Liver (tissue), 9 donors: Measurements from ENCODE around the gene SERHL2. TPM values are rescaled to one million over a fixed set of nuclear protein-coding genes. Genes with fewer than 3 reads are reported as not detected.
"Not testable (repeated sequence)": the region's sequence is repeated elsewhere in the genome, so short reads cannot be mapped to it uniquely, and the experiment has no call there.

Experiments used
- DNase-seq: peaks from one replicate; pipeline ENCODE4 v3.0.0-alpha.2; 2017; ENCODE audit warnings: low spot score
- H3K27ac ChIP-seq, 2 donors: one replicate each; pipeline ENCODE4 v1.7.0; 2013; ENCODE audit warnings: inconsistent platforms in 2 of 2, low read length in 2 of 2, control low read depth in 1 of 2, low read depth in 1 of 2, mild to moderate bottlenecking in 1 of 2
- H3K27me3 ChIP-seq, 4 donors: one replicate each; pipeline versions ENCODE4 v1.6.1 to v1.7.0; 2013; ENCODE audit warnings: low read length in 3 of 4, inconsistent platforms in 1 of 4, mild to moderate bottlenecking in 1 of 4, moderate library complexity in 1 of 4; ENCODE audit not compliant: control insufficient read depth in 4 of 4, insufficient read depth in 4 of 4
- H3K36me3 ChIP-seq, 4 donors: one replicate each; pipeline versions ENCODE4 v1.6.1 to v1.7.0; 2013; ENCODE audit warnings: low read length in 3 of 4, mild to moderate bottlenecking in 3 of 4, low read depth in 1 of 4, moderate library complexity in 1 of 4; ENCODE audit not compliant: control insufficient read depth in 4 of 4, insufficient read depth in 3 of 4
- H3K4me1 ChIP-seq, 4 donors: one replicate each; pipeline versions ENCODE4 v1.6.1 to v1.7.0; 2013; ENCODE audit warnings: low read length in 3 of 4, mild to moderate bottlenecking in 3 of 4, moderate library complexity in 1 of 4; ENCODE audit not compliant: control insufficient read depth in 4 of 4, insufficient read depth in 4 of 4
- H3K4me3 ChIP-seq, 3 donors: one replicate each; pipeline versions ENCODE4 v1.6.1 to v1.7.0; 2013; ENCODE audit warnings: low read length in 3 of 3, control low read depth in 1 of 3, low read depth in 1 of 3, mild to moderate bottlenecking in 1 of 3
- H3K9ac ChIP-seq, 2 donors: one replicate each; pipeline ENCODE4 v1.7.0; 2013; ENCODE audit warnings: low read length in 2 of 2, mild to moderate bottlenecking in 2 of 2, moderate library complexity in 2 of 2, control low read depth in 1 of 2, low read depth in 1 of 2
- H3K9me3 ChIP-seq, 4 donors: one replicate each; pipeline versions ENCODE4 v1.6.1 to v1.7.0; 2013; ENCODE audit warnings: low read length in 3 of 4; ENCODE audit not compliant: control insufficient read depth in 4 of 4
- CTCF ChIP-seq: fragments of 150-350 bp; IDR thresholded peaks from 2 replicates; pipeline ENCODE4 v1.5.1; 2017; ENCODE audit warnings: improper control_type of control experiment, low read depth, low read length; ENCODE audit not compliant: missing input control
- EGR1 ChIP-seq, 2 donors: IDR thresholded peaks; 2 replicates each; pipeline ENCODE4 v1.6.1; 2016 to 2018; ENCODE audit warnings: antibody characterized with exemption in 2 of 2, low read depth in 2 of 2
- FOXA1 ChIP-seq: IDR thresholded peaks from 2 replicates; pipeline ENCODE4 v1.6.1; 2016; ENCODE audit warnings: antibody characterized with exemption
- FOXA2 ChIP-seq: IDR thresholded peaks from 2 replicates; pipeline ENCODE4 v1.6.1; 2016; ENCODE audit warnings: antibody characterized with exemption
- GABPA ChIP-seq, 2 donors: IDR thresholded peaks in 1 of 2; conservative IDR thresholded peaks in 1 of 2; 2 replicates each; pipeline ENCODE4 v1.6.1; 2016; ENCODE audit warnings: antibody characterized with exemption in 2 of 2, mild to moderate bottlenecking in 1 of 2, moderate library complexity in 1 of 2
- HNF4A ChIP-seq, 2 donors: conservative IDR thresholded peaks; 2 replicates each; pipeline ENCODE4 v1.6.1; 2016; ENCODE audit warnings: antibody characterized with exemption in 2 of 2, mild to moderate bottlenecking in 2 of 2
- HNF4G ChIP-seq: IDR thresholded peaks from 2 replicates; pipeline ENCODE4 v1.6.1; 2016; ENCODE audit warnings: antibody characterized with exemption
- MAX ChIP-seq: IDR thresholded peaks from 2 replicates; pipeline ENCODE4 v1.6.1; 2016; ENCODE audit warnings: antibody characterized with exemption
- NR2F2 ChIP-seq: IDR thresholded peaks from 2 replicates; pipeline ENCODE4 v1.6.1; 2016; ENCODE audit warnings: antibody characterized with exemption
- RAD21 ChIP-seq, 2 donors: IDR thresholded peaks; 2 replicates each; pipeline ENCODE4 v1.6.1; 2016; ENCODE audit warnings: antibody characterized with exemption in 2 of 2, mild to moderate bottlenecking in 2 of 2
- REST ChIP-seq: IDR thresholded peaks from 2 replicates; pipeline ENCODE4 v1.6.1; 2016; ENCODE audit warnings: antibody characterized with exemption, mild to moderate bottlenecking
- RXRA ChIP-seq, 2 donors: IDR thresholded peaks; 2 replicates each; pipeline ENCODE4 v1.6.1; 2017 to 2018; ENCODE audit warnings: antibody characterized with exemption in 2 of 2, mild to moderate bottlenecking in 1 of 2
- TAF1 ChIP-seq: conservative IDR thresholded peaks from 2 replicates; pipeline ENCODE4 v1.6.1; 2016; ENCODE audit warnings: antibody characterized with exemption, mild to moderate bottlenecking
- WGBS: extraction: QIAGEN DNeasy Blood & Tissue Kit; methylation state at CpG from one replicate; pipeline ENCODE4 v1.1.7; 2013; 5-methylcytosine and 5-hydroxymethylcytosine counted together
- polyA plus RNA-seq, 2 donors: library from polyadenylated mRNA; stranded (reverse) in 1 of 2; unstranded in 1 of 2; fragments of 200-250 nt in 1 of 2; fragments of >200 nt in 1 of 2; fragmentation: Nextera tagmentation in 1 of 2; extraction: Ambion mirVana in 1 of 2; gene quantifications; one replicate each; pipeline versions ENCODE4 v1.2.1 to v1.2.3, GENCODE V29; 2013 to 2015
- total RNA-seq, 2 donors: library from RNA; depleted of rRNA; stranded (reverse); fragments of >200 nt; gene quantifications; one replicate each; pipeline ENCODE4 v1.2.3, GENCODE V29; 2014
- TF ChIP-seq, protein P1 (sequence below): IDR thresholded peaks from 2 replicates; pipeline ENCODE4 v1.6.1; 2016; ENCODE audit warnings: antibody characterized with exemption
- donor health status: healthy.
- donor health status: healthy.
- donor health status: healthy.
- donor health status: healthy.
- donor health status: healthy.

Gene SERHL2
- total and polyA plus RNA-seq, 4 donors: 0.51 to 1.6 (median 0.69) TPM

DNA sequence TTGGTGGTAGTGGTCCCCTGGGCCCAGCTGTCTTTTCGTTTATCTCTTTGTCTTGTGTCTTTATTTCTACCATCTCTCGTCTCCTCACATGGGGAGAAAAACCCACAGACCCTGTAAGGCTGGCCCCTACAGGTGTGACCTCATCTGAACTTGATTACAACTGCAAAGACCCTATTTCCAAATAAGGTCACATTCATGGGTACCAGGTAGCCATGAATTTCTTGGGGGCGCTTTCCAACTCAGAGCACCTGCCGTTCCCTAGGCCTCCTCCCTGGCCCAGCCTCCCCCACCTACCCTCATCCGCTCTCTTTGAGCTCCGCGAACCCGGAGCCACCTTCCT is 20.1 kb upstream of the SERHL2 start:
- Histone ChIP-seq H3K4me3 (no peak overlapping the region), H3K36me3 (no peaks in the 10 kb centered on the region), H3K9ac (no peak overlapping the region), H3K27ac (peak overlapping the region in 1 of 2 donors; percentile 31), H3K9me3 (no peaks in the 10 kb centered on the region), H3K27me3 (no peaks in the 10 kb centered on the region), H3K4me1 (peaks cover 0 to 3% (median 0%) of the 10 kb centered on the region in 4 donors)
- WGBS: 94% methylated on average over 8 of the region's 8 CpGs
- no peak for DNase-seq
- TF ChIP-seq NR2F2 (no peak), TAF1 (no peak), FOXA1 (no peak), CTCF (no peak), GABPA (IDR thresholded peaks at IDR 0.05 in 1 of 2, conservative IDR thresholded peaks at IDR 0.05 in 1 of 2) (no peak), EGR1 (IDR thresholded peaks at IDR 0.05; ENCODE audit: low read depth in 2 of 2) (no peak), FOXA2 (no peak), MAX (no peak), HNF4A (conservative IDR thresholded peaks at IDR 0.05) (no peak), HNF4G (no peak), REST (no peak), RAD21 (IDR thresholded peaks at IDR 0.05) (no peak), RXRA (IDR thresholded peaks at IDR 0.05) (no peak)
- TF ChIP-seq, protein P1, sequence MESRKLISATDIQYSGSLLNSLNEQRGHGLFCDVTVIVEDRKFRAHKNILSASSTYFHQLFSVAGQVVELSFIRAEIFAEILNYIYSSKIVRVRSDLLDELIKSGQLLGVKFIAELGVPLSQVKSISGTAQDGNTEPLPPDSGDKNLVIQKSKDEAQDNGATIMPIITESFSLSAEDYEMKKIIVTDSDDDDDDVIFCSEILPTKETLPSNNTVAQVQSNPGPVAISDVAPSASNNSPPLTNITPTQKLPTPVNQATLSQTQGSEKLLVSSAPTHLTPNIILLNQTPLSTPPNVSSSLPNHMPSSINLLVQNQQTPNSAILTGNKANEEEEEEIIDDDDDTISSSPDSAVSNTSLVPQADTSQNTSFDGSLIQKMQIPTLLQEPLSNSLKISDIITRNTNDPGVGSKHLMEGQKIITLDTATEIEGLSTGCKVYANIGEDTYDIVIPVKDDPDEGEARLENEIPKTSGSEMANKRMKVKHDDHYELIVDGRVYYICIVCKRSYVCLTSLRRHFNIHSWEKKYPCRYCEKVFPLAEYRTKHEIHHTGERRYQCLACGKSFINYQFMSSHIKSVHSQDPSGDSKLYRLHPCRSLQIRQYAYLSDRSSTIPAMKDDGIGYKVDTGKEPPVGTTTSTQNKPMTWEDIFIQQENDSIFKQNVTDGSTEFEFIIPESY: no peak

DNA sequence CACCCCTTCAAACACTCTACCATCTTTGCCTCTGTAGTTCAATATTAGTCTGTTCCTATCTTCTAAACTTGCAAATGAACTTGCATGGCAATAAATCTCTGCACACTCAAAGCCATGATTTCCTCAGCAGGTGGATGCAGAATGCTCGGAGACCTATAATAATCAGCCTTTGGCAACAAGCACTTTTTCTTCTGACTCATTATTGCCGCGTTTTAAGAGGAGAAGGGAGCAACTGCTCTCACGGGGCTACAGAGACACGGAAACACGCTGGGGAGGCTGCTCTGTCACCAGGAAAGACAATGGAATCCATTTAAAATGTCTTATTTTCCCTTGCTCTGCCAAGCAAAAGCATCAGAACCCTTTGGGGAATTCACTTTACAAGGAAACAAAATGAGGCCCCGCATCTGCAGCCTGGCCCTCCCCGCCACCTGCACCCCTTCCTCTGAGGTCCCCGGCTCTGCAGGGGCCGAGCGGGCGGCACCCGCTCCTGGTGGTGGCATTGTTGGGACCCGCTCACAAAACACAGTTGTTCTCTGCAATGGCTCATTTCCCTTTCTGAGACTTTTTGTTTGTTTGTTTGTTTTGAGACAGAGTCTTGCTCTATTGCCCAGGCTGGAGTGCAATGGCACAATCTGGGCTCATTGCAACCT is 18.5 kb upstream of the SERHL2 start:
- not testable (repeated sequence) for H3K4me3 ChIP-seq, H3K36me3 ChIP-seq, H3K9me3 ChIP-seq, H3K9ac ChIP-seq, H3K27me3 ChIP-seq, DNase-seq, H3K4me1 ChIP-seq
- 90% methylated on average over 4 of the region's 14 CpGs for WGBS
- peak overlapping the region in 1 of 2 donors; percentile 72 for H3K27ac ChIP-seq
